ENCODE data around the gene SLC10A2.

SLC10A2 gene

GRCh38 chr13:103018556-103018955 is 47.7 kb downstream of the SLC10A2 start:
- Histone ChIP-seq H3K4me1 (ENCODE audit: control insufficient read depth in 1 of 2, insufficient read depth in 2 of 2, low read length in 2 of 2) (no peaks in the 10 kb centered on the region), H2AK5ac (ENCODE audit: low read length) (no peak overlapping the region), H3K79me1 (ENCODE audit: low read length) (no peaks in the 10 kb centered on the region), H4K12ac (ENCODE audit: low read depth, low read length) (no peak overlapping the region), H3K4ac (ENCODE audit: low read depth, low read length) (no peak overlapping the region), H3K23ac (ENCODE audit: low read length) (no peak overlapping the region), H3K36me3 (ENCODE audit: control insufficient read depth in 1 of 2, insufficient read depth in 2 of 2, low read length in 2 of 2) (no peaks in the 10 kb centered on the region), H2AFZ (ENCODE audit: insufficient read depth, low read length, poor library complexity) (no peak overlapping the region), H3K4me3 (ENCODE audit: low read depth, low read length) (no peak overlapping the region), H2BK12ac (ENCODE audit: low read length) (no peak overlapping the region), H3K18ac (ENCODE audit: low read length) (no peak overlapping the region), H2BK120ac (ENCODE audit: insufficient read depth, low read length, poor library complexity) (no peak overlapping the region), H3K9me3 (ENCODE audit: insufficient read depth, low read depth, low read length) (no peaks in the 10 kb centered on the region), H3K27ac (ENCODE audit: low read depth, low read length) (no peak overlapping the region), H3K9ac (ENCODE audit: low read length) (no peak overlapping the region), H3K4me2 (ENCODE audit: low read length) (no peak overlapping the region), H4K91ac (ENCODE audit: low read depth, low read length) (no peak overlapping the region), H2BK5ac (ENCODE audit: low read depth, low read length, poor library complexity) (no peak overlapping the region), H3K14ac (ENCODE audit: low read length) (no peak overlapping the region), H3K79me2 (ENCODE audit: control insufficient read depth, insufficient read depth, low read length, poor library complexity) (no peaks in the 10 kb centered on the region), H3K27me3 (ENCODE audit: insufficient read depth, low read length) (no peaks in the 10 kb centered on the region), H4K8ac (ENCODE audit: low read depth, low read length) (no peak overlapping the region)
- no CpG with 5 or more reads among the region's 2 CpGs for WGBS (ENCODE audit: extremely low coverage, insufficient coverage, insufficient read length)
- DNase-seq: no peak

- no peak overlapping the region for H3K14ac ChIP-seq (ENCODE audit: low read length)
- H4K12ac ChIP-seq (ENCODE audit: low read depth, low read length): no peak overlapping the region
- no peak overlapping the region for H3K4ac ChIP-seq (ENCODE audit: low read depth, low read length)
- no peaks in the 10 kb centered on the region for H3K79me1 ChIP-seq (ENCODE audit: low read length)
- H2BK12ac ChIP-seq (ENCODE audit: low read length): no peak overlapping the region
- no peak overlapping the region for H3K18ac ChIP-seq (ENCODE audit: low read length)
- no peak overlapping the region for H3K23ac ChIP-seq (ENCODE audit: low read length)
- H3K4me1 ChIP-seq (ENCODE audit: control insufficient read depth in 1 of 2, insufficient read depth in 2 of 2, low read length in 2 of 2): no peaks in the 10 kb centered on the region
- H3K4me2 ChIP-seq (ENCODE audit: low read length): no peak overlapping the region
- no peak overlapping the region for H3K27ac ChIP-seq (ENCODE audit: low read depth, low read length)
- H4K8ac ChIP-seq (ENCODE audit: low read depth, low read length): no peak overlapping the region
- no peak overlapping the region for H4K91ac ChIP-seq (ENCODE audit: low read depth, low read length)
- no peak overlapping the region for H2AFZ ChIP-seq (ENCODE audit: insufficient read depth, low read length, poor library complexity)
- H3K36me3 ChIP-seq (ENCODE audit: control insufficient read depth in 1 of 2, insufficient read depth in 2 of 2, low read length in 2 of 2): no peaks in the 10 kb centered on the region
- no peak overlapping the region for H2BK5ac ChIP-seq (ENCODE audit: low read depth, low read length, poor library complexity)
- H2BK120ac ChIP-seq (ENCODE audit: insufficient read depth, low read length, poor library complexity): no peak overlapping the region
- H3K27me3 ChIP-seq (ENCODE audit: insufficient read depth, low read length): no peaks in the 10 kb centered on the region
- H2AK5ac ChIP-seq (ENCODE audit: low read length): no peak overlapping the region
- WGBS (ENCODE audit: extremely low coverage, insufficient coverage, insufficient read length): no CpG with 5 or more reads among the region's 3 CpGs
- H3K9ac ChIP-seq (ENCODE audit: low read length): no peak overlapping the region
- no peak overlapping the region for H3K4me3 ChIP-seq (ENCODE audit: low read depth, low read length)
- DNase-seq: no peak
- H3K9me3 ChIP-seq (ENCODE audit: insufficient read depth, low read depth, low read length): no peaks in the 10 kb centered on the region
- H3K79me2 ChIP-seq (ENCODE audit: control insufficient read depth, insufficient read depth, low read length, poor library complexity): no peaks in the 10 kb centered on the region
Observed at GRCh38 chr13:103012646-103013045, 53.6 kb downstream of the SLC10A2 start.

DNA sequence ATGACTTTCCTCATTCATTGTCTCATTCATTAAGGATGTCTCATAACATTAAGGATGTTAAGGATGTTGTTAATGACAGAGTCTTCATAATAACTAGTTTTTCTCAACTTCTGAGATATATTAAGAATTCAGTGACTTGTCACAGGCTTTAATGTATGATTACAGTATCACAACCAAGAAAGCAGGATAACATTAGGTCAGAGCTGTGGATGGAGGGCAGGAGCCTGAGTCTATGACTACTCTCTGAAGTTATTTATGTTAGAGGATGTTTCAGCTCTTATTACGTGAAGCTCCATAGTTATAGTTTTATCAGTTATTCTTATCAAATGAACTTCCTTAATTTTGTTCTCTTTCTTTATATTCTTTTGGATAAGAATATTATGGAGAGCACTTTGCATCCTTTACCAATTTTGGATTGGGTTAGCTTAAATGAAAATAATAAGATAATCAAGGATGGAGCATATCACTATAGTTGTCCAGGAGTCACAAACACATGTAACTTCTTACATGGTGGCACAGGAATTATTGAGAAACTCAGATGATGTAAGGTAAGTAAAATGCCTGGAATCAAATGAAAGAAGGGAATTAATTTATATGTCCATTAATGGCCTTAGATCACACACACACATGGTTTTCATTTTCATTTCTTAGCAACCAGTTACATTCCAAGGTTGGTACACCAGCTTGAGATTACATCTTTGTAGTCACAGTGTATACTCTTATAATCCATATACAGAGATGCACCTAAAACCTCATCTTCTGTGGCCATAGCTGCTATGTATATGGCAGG is 57.0 kb downstream of the SLC10A2 start:
- Histone ChIP-seq H3K36me3 (ENCODE audit: control insufficient read depth in 1 of 2, insufficient read depth in 2 of 2, low read length in 2 of 2) (no peaks in the 10 kb centered on the region), H3K23ac (ENCODE audit: low read length) (no peak overlapping the region), H3K27me3 (ENCODE audit: insufficient read depth, low read length) (no peaks in the 10 kb centered on the region), H3K9ac (ENCODE audit: low read length) (no peak overlapping the region), H4K8ac (ENCODE audit: low read depth, low read length) (no peak overlapping the region), H2BK5ac (ENCODE audit: low read depth, low read length, poor library complexity) (no peak overlapping the region), H3K4ac (ENCODE audit: low read depth, low read length) (no peak overlapping the region), H3K79me2 (ENCODE audit: control insufficient read depth, insufficient read depth, low read length, poor library complexity) (no peaks in the 10 kb centered on the region), H3K14ac (ENCODE audit: low read length) (no peak overlapping the region), H4K12ac (ENCODE audit: low read depth, low read length) (no peak overlapping the region), H2AK5ac (ENCODE audit: low read length) (no peak overlapping the region), H2BK120ac (ENCODE audit: insufficient read depth, low read length, poor library complexity) (no peak overlapping the region), H3K79me1 (ENCODE audit: low read length) (no peaks in the 10 kb centered on the region), H3K4me2 (ENCODE audit: low read length) (no peak overlapping the region), H3K18ac (ENCODE audit: low read length) (no peak overlapping the region), H3K4me3 (ENCODE audit: low read depth, low read length) (no peak overlapping the region), H3K27ac (ENCODE audit: low read depth, low read length) (no peak overlapping the region), H3K9me3 (ENCODE audit: insufficient read depth, low read depth, low read length) (no peaks in the 10 kb centered on the region), H3K4me1 (ENCODE audit: control insufficient read depth in 1 of 2, insufficient read depth in 2 of 2, low read length in 2 of 2) (no peaks in the 10 kb centered on the region), H2AFZ (ENCODE audit: insufficient read depth, low read length, poor library complexity) (no peak overlapping the region), H2BK12ac (ENCODE audit: low read length) (no peak overlapping the region), H4K91ac (ENCODE audit: low read depth, low read length) (no peak overlapping the region)
- DNase-seq: no peak
- no CpG with 5 or more reads among the region's 1 CpG for WGBS (ENCODE audit: extremely low coverage, insufficient coverage, insufficient read length)

- WGBS (ENCODE audit: extremely low coverage, insufficient coverage, insufficient read length): no CpG with 5 or more reads among the region's 4 CpGs
- no peak overlapping the region for H4K8ac ChIP-seq (ENCODE audit: low read depth, low read length)
- H2AK5ac ChIP-seq (ENCODE audit: low read length): no peak overlapping the region
- H3K4me2 ChIP-seq (ENCODE audit: low read length): no peak overlapping the region
- DNase-seq: no peak
- H3K79me2 ChIP-seq (ENCODE audit: control insufficient read depth, insufficient read depth, low read length, poor library complexity): no peaks in the 10 kb centered on the region
- no peaks in the 10 kb centered on the region for H3K36me3 ChIP-seq (ENCODE audit: control insufficient read depth in 1 of 2, insufficient read depth in 2 of 2, low read length in 2 of 2)
- no peak overlapping the region for H3K14ac ChIP-seq (ENCODE audit: low read length)
- no peak overlapping the region for H2BK12ac ChIP-seq (ENCODE audit: low read length)
- H2BK120ac ChIP-seq (ENCODE audit: insufficient read depth, low read length, poor library complexity): no peak overlapping the region
- H2BK5ac ChIP-seq (ENCODE audit: low read depth, low read length, poor library complexity): no peak overlapping the region
- no peak overlapping the region for H3K9ac ChIP-seq (ENCODE audit: low read length)
- no peaks in the 10 kb centered on the region for H3K9me3 ChIP-seq (ENCODE audit: insufficient read depth, low read depth, low read length)
- H4K12ac ChIP-seq (ENCODE audit: low read depth, low read length): no peak overlapping the region
- no peak overlapping the region for H3K27ac ChIP-seq (ENCODE audit: low read depth, low read length)
- H2AFZ ChIP-seq (ENCODE audit: insufficient read depth, low read length, poor library complexity): no peak overlapping the region
- H3K23ac ChIP-seq (ENCODE audit: low read length): no peak overlapping the region
- no peaks in the 10 kb centered on the region for H3K27me3 ChIP-seq (ENCODE audit: insufficient read depth, low read length)
- H3K4me1 ChIP-seq (ENCODE audit: control insufficient read depth in 1 of 2, insufficient read depth in 2 of 2, low read length in 2 of 2): peaks cover 0 to 1% of the 10 kb centered on the region in 2 experiments
- no peak overlapping the region for H3K4me3 ChIP-seq (ENCODE audit: low read depth, low read length)
- no peak overlapping the region for H3K4ac ChIP-seq (ENCODE audit: low read depth, low read length)
- no peak overlapping the region for H4K91ac ChIP-seq (ENCODE audit: low read depth, low read length)
- no peak overlapping the region for H3K18ac ChIP-seq (ENCODE audit: low read length)
- no peaks in the 10 kb centered on the region for H3K79me1 ChIP-seq (ENCODE audit: low read length)
Observed at GRCh38 chr13:103007427-103007762, 58.8 kb downstream of the SLC10A2 start.
